ENCODE results near the gene ADAMTS8. TPM values are rescaled to one million over a fixed set of nuclear protein-coding genes. Genes with fewer than 3 reads are reported as not detected.

Gene ADAMTS8
- total RNA-seq, result not detected

- CTCF ChIA-PET, result interaction anchor here (10.6 kb wide), 1 partner anchor 431 kb away, joined by 279 read pairs; no protein-coding TSS in a partner anchor
- Mint-ChIP-seq H3K4me3 (peak within 1 kb of the TSS; percentile 38), H3K9me3 (no peaks in the 10 kb centered on the region), H3K27me3 (peaks cover 45% of the 10 kb centered on the region), H3K36me3 (ENCODE audit: low read depth) (no peaks in the 10 kb centered on the region), H3K4me1 (ENCODE audit: low read depth) (peaks cover 7% of the 10 kb centered on the region), H3K27ac (no peak within 1 kb of the TSS)
- TF ChIP-seq CTCF (IDR thresholded peaks at IDR 0.05), result no peak
- intact Hi-C loops (cut with micrococcal nuclease), result no loop called here
- peak; percentile 24 for ATAC-seq
- POLR2A ChIA-PET, result interaction anchor here (0.7 kb wide), 1 partner anchor 23 kb away, joined by 3 read pairs; no protein-coding TSS in a partner anchor
- DNase-seq, result no peak
Measured at GRCh38 chr11:130428316-130429119, at the start of gene ADAMTS8. TSS of gene ADAMTS8 (minus strand) at chr11:130428609. CDS start at chr11:130428286, 323 bp downstream.

- POLR2A ChIA-PET, result no interaction called here
- CTCF ChIA-PET, result no interaction called here
- intact Hi-C loops (cut with micrococcal nuclease), result no loop called here
- DNase-seq (no peak), ATAC-seq (no peak)
- Mint-ChIP-seq H3K27me3 (no peaks in the 10 kb centered on the region), H3K27ac (no peak overlapping the region), H3K36me3 (ENCODE audit: low read depth) (no peaks in the 10 kb centered on the region), H3K4me3 (no peak overlapping the region), H3K4me1 (ENCODE audit: low read depth) (no peaks in the 10 kb centered on the region), H3K9me3 (no peaks in the 10 kb centered on the region)
- TF ChIP-seq CTCF (IDR thresholded peaks at IDR 0.05), result no peak
Measured at GRCh38 chr11:130477586-130478203, 49.3 kb upstream of the ADAMTS8 start.

GRCh38 chr11:130476922-130477491 is 48.6 kb upstream of the ADAMTS8 start:
- Mint-ChIP-seq H3K4me1 (ENCODE audit: low read depth) (no peaks in the 10 kb centered on the region), H3K36me3 (ENCODE audit: low read depth) (no peaks in the 10 kb centered on the region), H3K4me3 (no peak overlapping the region), H3K9me3 (no peaks in the 10 kb centered on the region), H3K27me3 (no peaks in the 10 kb centered on the region), H3K27ac (no peak overlapping the region)
- ATAC-seq, result no peak
- ChIA-PET CTCF (interaction anchor here (1.3 kb wide), 1 partner anchor 42 kb away, joined by 4 read pairs; no protein-coding TSS in a partner anchor), POLR2A (no interaction called here)
- no peak for DNase-seq
- TF ChIP-seq CTCF (IDR thresholded peaks at IDR 0.05), result no peak
- intact Hi-C loops (cut with micrococcal nuclease), result no loop called here

GRCh38 chr11:130476200-130476921 is 48.0 kb upstream of the ADAMTS8 start:
- H3K27me3 Mint-ChIP-seq, result no peaks in the 10 kb centered on the region
- no peaks in the 10 kb centered on the region for H3K9me3 Mint-ChIP-seq
- ChIA-PET POLR2A (no interaction called here), CTCF (interaction anchor here (1.3 kb wide), 1 partner anchor 41 kb away, joined by 4 read pairs; no protein-coding TSS in a partner anchor)
- no peak for ATAC-seq
- no peak for DNase-seq
- no peaks in the 10 kb centered on the region for H3K4me1 Mint-ChIP-seq (ENCODE audit: low read depth)
- no peaks in the 10 kb centered on the region for H3K36me3 Mint-ChIP-seq (ENCODE audit: low read depth)
- no peak overlapping the region for H3K27ac Mint-ChIP-seq
- no peak overlapping the region for H3K4me3 Mint-ChIP-seq
- TF ChIP-seq CTCF (IDR thresholded peaks at IDR 0.05), result no peak
- intact Hi-C loops (cut with micrococcal nuclease), result no loop called here

Measured in activated CD8-positive, alpha-beta T cell treated with anti-CD3 and anti-CD28 coated beads for 36 hours (primary cell).